OCI-LY1 (cell line): ENCODE measurements around the gene RNF157.

Source experiments
- H2AFZ ChIP-seq: fragments of 200-600 bp; sonication (generic), shearing (Covaris generic); 2 replicates; pipeline ENCODE4 v1.6.0; 2014; ENCODE audit warnings: antibody characterized with exemption, mild to moderate bottlenecking, low read length
- H3F3A ChIP-seq: fragments of 200-600 bp; sonication (generic), shearing (Covaris generic); 2 replicates; pipeline ENCODE4 v1.6.0; 2014; ENCODE audit warnings: mild to moderate bottlenecking, antibody characterized with exemption, low read length, moderate library complexity; ENCODE audit not compliant: insufficient read depth
- H3K27ac ChIP-seq: fragments of 200-600 bp; sonication (generic); 2 replicates; pipeline ENCODE4 v1.5.1; 2014; ENCODE audit warnings: low read length, mixed run types, mild to moderate bottlenecking, low read depth; ENCODE audit not compliant: poor library complexity, severe bottlenecking
- H3K27me3 ChIP-seq: fragments of 200-600 bp; sonication (generic); 2 replicates; pipeline ENCODE4 v1.6.0; 2014; ENCODE audit warnings: antibody characterized with exemption, mild to moderate bottlenecking, low read length, moderate library complexity; ENCODE audit not compliant: insufficient read depth
- H3K36me3 ChIP-seq: fragments of 200-600 bp; sonication (generic); 2 replicates; pipeline ENCODE4 v1.6.1; 2014; ENCODE audit warnings: mild to moderate bottlenecking, antibody characterized with exemption, low read length, moderate library complexity, mixed read lengths; ENCODE audit not compliant: insufficient read depth
- H3K4me1 ChIP-seq: fragments of 200-600 bp; sonication (generic); 2 replicates; pipeline ENCODE4 v1.5.1; 2014; ENCODE audit warnings: mild to moderate bottlenecking, low read length, moderate library complexity; ENCODE audit not compliant: insufficient read depth, severe bottlenecking
- H3K4me2 ChIP-seq: fragments of 200-600 bp; sonication (generic), shearing (Covaris generic); 2 replicates; pipeline ENCODE4 v1.6.1; 2014; ENCODE audit warnings: low read length
- H3K4me3 ChIP-seq: fragments of 200-600 bp; sonication (generic); 2 replicates; pipeline ENCODE4 v1.5.1; 2014; ENCODE audit warnings: low read length, low read depth, mild to moderate bottlenecking, mixed read lengths; ENCODE audit not compliant: poor library complexity, severe bottlenecking
- H3K79me2 ChIP-seq: fragments of 200-600 bp; shearing (Covaris generic); 2 replicates; pipeline ENCODE4 v1.6.1; 2016; ENCODE audit warnings: mixed run types, low read length, mixed read lengths; ENCODE audit not compliant: insufficient read depth
- H3K9ac ChIP-seq: fragments of 200-600 bp; sonication (generic), shearing (Covaris generic); 2 replicates; pipeline ENCODE4 v1.6.1; 2014; ENCODE audit warnings: mild to moderate bottlenecking, low read length, mixed read lengths
- H3K9me2 ChIP-seq: fragments of 200-600 bp; sonication (generic), shearing (Covaris generic); 2 replicates; pipeline ENCODE4 v1.6.1; 2014; ENCODE audit warnings: low read depth, mild to moderate bottlenecking, low read length, mixed read lengths
- H3K9me3 ChIP-seq: fragments of 200-600 bp; shearing (Covaris generic); 2 replicates; pipeline ENCODE4 v1.6.1; 2014; ENCODE audit warnings: low read length, mixed read lengths
- H4K20me1 ChIP-seq: fragments of 200-600 bp; sonication (generic), shearing (Covaris generic); 2 replicates; pipeline ENCODE4 v1.6.0; 2016; ENCODE audit warnings: mild to moderate bottlenecking, low read length; ENCODE audit not compliant: insufficient read depth
- CTCF ChIP-seq: fragments of 200-600 bp; sonication (generic), shearing (Covaris generic); IDR thresholded peaks from 2 replicates; pipeline ENCODE4 v1.5.1; 2017; ENCODE audit warnings: mild to moderate bottlenecking, antibody characterized with exemption, low read length, moderate library complexity, mixed read lengths
- EZH2 ChIP-seq: fragments of 200-600 bp; sonication (generic), shearing (Covaris generic); IDR thresholded peaks from 2 replicates; pipeline ENCODE4 v1.8.0; 2017; ENCODE audit warnings: borderline replicate concordance, mixed run types, mild to moderate bottlenecking, antibody characterized with exemption, low read length, moderate library complexity, mixed read lengths

The RNF157 gene

GRCh38 chr17:76138234-76138895, 101.9 kb downstream of the RNF157 start:
- Histone ChIP-seq H3K4me3 (no peak overlapping the region), H3K9me3 (no peaks in the 10 kb centered on the region), H2AFZ (no peak overlapping the region), H3K27me3 (peaks cover 3% of the 10 kb centered on the region; the same call in 1 of the 2 replicates), H3K79me2 (no peaks in the 10 kb centered on the region), H3K9me2 (no peaks in the 10 kb centered on the region), H3K4me2 (no peak overlapping the region), H4K20me1 (no peaks in the 10 kb centered on the region), H3K27ac (no peak overlapping the region), H3K4me1 (peaks cover 4% of the 10 kb centered on the region), H3K36me3 (no peaks in the 10 kb centered on the region), H3K9ac (no peak overlapping the region), H3F3A (no peaks in the 10 kb centered on the region)
- TF ChIP-seq EZH2 (no peak), CTCF (no peak)

- Histone ChIP-seq H2AFZ (no peak overlapping the region), H3K27me3 (peaks cover 3% of the 10 kb centered on the region; the same call in 1 of the 2 replicates), H3K79me2 (no peaks in the 10 kb centered on the region), H3K9ac (no peak overlapping the region), H3K4me3 (no peak overlapping the region), H3K9me2 (no peaks in the 10 kb centered on the region), H3K4me2 (no peak overlapping the region), H4K20me1 (no peaks in the 10 kb centered on the region), H3K9me3 (no peaks in the 10 kb centered on the region), H3F3A (no peaks in the 10 kb centered on the region), H3K4me1 (peaks cover 4% of the 10 kb centered on the region), H3K36me3 (no peaks in the 10 kb centered on the region), H3K27ac (no peak overlapping the region)
- TF ChIP-seq CTCF = no peak
- no peak for TF ChIP-seq EZH2
These were observed 102.7 kb downstream of the RNF157 start for GRCh38 chr17:76137351-76138233.

- H2AFZ ChIP-seq = no peak overlapping the region
- no peaks in the 10 kb centered on the region for H3F3A ChIP-seq
- H3K79me2 ChIP-seq = no peaks in the 10 kb centered on the region
- H4K20me1 ChIP-seq = no peaks in the 10 kb centered on the region
- H3K27me3 ChIP-seq = peaks cover 3% of the 10 kb centered on the region; the same call in 1 of the 2 replicates
- no peak overlapping the region for H3K4me2 ChIP-seq
- no peak overlapping the region for H3K9ac ChIP-seq
- no peaks in the 10 kb centered on the region for H3K9me3 ChIP-seq
- H3K27ac ChIP-seq = no peak overlapping the region
- H3K4me1 ChIP-seq = peaks cover 4% of the 10 kb centered on the region
- H3K4me3 ChIP-seq = no peak overlapping the region
- H3K9me2 ChIP-seq = no peaks in the 10 kb centered on the region
- no peak for TF ChIP-seq EZH2
- TF ChIP-seq CTCF = no peak
- H3K36me3 ChIP-seq = no peaks in the 10 kb centered on the region
These were observed 103.3 kb downstream of the RNF157 start for GRCh38 chr17:76137001-76137350.
